ENCODE measurements around the gene KRTAP13-1. TPM values are rescaled to one million over a fixed set of nuclear protein-coding genes. Genes with fewer than 3 reads are reported as not detected.

Gene KRTAP13-1
- total RNA-seq = not detected

GRCh38 chr21:30395731-30396130 is at the start of gene KRTAP13-1:
Gene KRTAP13-1, plus strand, starts transcription at chr21:30396031. Its CDS starts 56 bp downstream, at chr21:30396087.
- H3K36me3 Mint-ChIP-seq = no peaks in the 10 kb centered on the region
- no peak for ATAC-seq
- DNase-seq (ENCODE audit: low spot score in 2 of 2) = no peak
- H3K27ac Mint-ChIP-seq = no peak within 1 kb of the TSS
- peaks cover 0 to 3% of the 10 kb centered on the region in 2 donors for H3K9me3 Mint-ChIP-seq

DNA sequence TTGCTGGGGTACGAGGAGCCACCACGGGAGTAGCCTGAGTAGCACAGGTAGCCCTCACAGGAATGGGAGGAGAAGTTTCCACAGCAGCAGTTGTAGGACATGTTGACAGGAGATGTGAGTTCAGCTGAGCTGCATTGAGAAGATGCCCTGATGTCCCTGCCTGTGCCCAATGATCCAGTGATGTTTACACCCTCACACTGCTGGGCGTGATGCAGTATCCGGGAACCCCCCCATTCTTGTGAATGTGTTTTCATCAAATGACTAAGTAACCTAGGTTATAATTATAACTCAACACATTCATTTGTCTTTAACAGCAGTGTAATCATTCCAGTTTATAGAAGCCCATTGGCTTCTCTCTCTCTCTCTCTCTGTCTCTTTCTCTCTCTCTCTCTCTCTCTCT is 47.3 kb upstream of the KRTAP13-1 start, which contains the start of gene KRTAP23-1:
KRTAP23-1 (minus strand) TSS at position 101 of the 400 bp plus-strand sequence; CDS start at position 101, 0 bp downstream.
- Mint-ChIP-seq H3K9me3 (no peaks in the 10 kb centered on the region), H3K36me3 (no peaks in the 10 kb centered on the region), H3K27ac (no peak within 1 kb of the TSS)
- DNase-seq (ENCODE audit: low spot score in 2 of 2) (no peak), ATAC-seq (no peak)

- ATAC-seq = no peak
Measured at GRCh38 chr21:30349572-30349971, 46.3 kb upstream of the KRTAP13-1 start.

DNA sequence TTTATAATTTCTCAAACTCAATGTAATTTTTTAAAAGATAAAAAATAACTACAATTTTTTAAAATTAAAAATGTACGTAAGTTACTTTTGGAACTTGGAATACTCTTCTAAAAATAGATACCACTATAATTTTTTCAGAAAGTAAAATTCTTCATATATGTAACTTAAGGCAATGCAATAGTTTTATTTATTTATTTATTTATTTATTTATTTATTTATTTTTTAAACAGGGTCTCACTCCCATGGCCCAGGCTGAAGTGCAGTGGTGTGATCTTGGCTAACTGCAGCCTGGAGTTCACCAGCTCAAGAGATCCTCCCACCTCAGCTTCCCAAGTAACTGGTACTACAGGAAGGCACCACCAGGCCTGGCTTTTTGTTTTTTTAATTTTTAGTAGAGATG is 44.3 kb upstream of the KRTAP13-1 start:
- no peak for ATAC-seq
- Mint-ChIP-seq H3K27ac (no peak overlapping the region), H3K36me3 (no peaks in the 10 kb centered on the region), H3K9me3 (no peaks in the 10 kb centered on the region)
- DNase-seq (ENCODE audit: low spot score in 2 of 2) = no peak

More at GRCh38 chr21:30349572-30349971, 46.3 kb upstream of the KRTAP13-1 start:
- Mint-ChIP-seq H3K27ac (no peak overlapping the region), H3K9me3 (no peaks in the 10 kb centered on the region), H3K36me3 (no peaks in the 10 kb centered on the region)
- no peak for DNase-seq (ENCODE audit: low spot score in 2 of 2)

DNA sequence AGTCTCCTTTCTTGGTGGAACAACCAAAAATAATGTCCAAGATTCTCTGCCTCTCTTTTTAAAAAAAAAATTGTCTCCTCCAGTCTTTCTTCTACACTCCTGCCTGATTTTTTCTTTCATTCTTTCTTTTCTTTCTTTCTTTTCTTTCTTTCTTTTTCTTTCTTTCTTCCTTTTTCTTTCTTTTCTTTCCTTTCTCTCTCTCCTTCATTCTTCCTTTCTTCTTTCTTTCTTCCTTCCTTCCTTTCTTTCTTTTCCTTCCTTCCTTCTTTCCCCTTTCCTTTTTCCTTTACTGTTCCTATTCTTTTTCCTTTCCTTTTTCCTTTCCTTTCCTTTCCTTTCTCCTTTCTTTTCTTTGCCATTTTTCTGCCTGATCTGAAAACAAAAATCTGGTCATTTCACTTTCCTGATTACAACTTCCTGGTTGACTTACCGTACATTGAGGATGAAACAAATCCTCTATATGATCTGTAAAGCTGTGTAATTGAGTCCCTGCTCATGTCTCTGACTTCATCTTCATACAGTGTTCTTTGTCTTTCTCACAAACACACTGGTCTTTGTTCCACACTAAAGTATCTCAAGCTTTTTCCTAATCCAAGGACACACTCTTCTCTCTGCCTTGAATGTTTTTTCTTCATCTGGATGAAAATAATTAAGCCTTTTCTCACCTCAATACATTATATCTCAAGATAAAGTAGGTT is 41.4 kb upstream of the KRTAP13-1 start:
- Mint-ChIP-seq H3K9me3 (no peaks in the 10 kb centered on the region), H3K27ac (no peak overlapping the region), H3K36me3 (no peaks in the 10 kb centered on the region)
- ATAC-seq = no peak
- DNase-seq (ENCODE audit: low spot score in 2 of 2) = no peak

DNA sequence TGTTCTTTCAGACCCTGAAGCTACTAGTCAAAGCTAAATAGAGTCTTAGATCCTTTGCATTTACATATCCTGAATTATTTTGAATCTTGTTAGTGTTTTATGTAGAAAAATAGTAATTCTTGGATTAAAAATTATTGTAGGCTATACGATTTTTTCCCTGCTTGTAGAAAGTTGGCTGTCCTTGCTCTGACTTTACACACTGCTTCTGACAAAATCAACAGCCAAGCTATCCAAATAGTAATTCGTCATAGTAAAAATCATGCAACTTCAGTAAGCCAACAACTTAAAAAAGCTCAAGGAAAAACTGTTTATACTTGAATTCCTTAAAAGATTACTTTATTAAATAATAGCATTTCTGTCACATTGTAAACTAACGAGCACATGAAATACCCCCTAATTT is 39.9 kb upstream of the KRTAP13-1 start:
- no peaks in the 10 kb centered on the region for H3K36me3 Mint-ChIP-seq
- ATAC-seq (no peak), DNase-seq (ENCODE audit: low spot score in 2 of 2) (no peak)
- H3K27ac Mint-ChIP-seq = no peak overlapping the region
- no peaks in the 10 kb centered on the region for H3K9me3 Mint-ChIP-seq

- H3K36me3 Mint-ChIP-seq = no peaks in the 10 kb centered on the region
- ATAC-seq (no peak), DNase-seq (ENCODE audit: low spot score in 2 of 2) (no peak)
- no peak within 1 kb of the TSS for H3K27ac Mint-ChIP-seq
- no peaks in the 10 kb centered on the region for H3K9me3 Mint-ChIP-seq
Measured at GRCh38 chr21:30372139-30372770, 23.6 kb upstream of the KRTAP13-1 start, which contains the start of gene KRTAP13-2. Gene KRTAP13-2, minus strand, starts transcription at chr21:30372271. Its CDS starts 58 bp downstream, at chr21:30372213.

GRCh38 chr21:30382201-30382600 is 13.6 kb upstream of the KRTAP13-1 start:
- Mint-ChIP-seq H3K27ac (no peak overlapping the region), H3K36me3 (no peaks in the 10 kb centered on the region), H3K9me3 (peaks cover 3 to 7% of the 10 kb centered on the region in 2 donors)
- DNase-seq (ENCODE audit: low spot score in 2 of 2) (no peak), ATAC-seq (no peak)

DNA sequence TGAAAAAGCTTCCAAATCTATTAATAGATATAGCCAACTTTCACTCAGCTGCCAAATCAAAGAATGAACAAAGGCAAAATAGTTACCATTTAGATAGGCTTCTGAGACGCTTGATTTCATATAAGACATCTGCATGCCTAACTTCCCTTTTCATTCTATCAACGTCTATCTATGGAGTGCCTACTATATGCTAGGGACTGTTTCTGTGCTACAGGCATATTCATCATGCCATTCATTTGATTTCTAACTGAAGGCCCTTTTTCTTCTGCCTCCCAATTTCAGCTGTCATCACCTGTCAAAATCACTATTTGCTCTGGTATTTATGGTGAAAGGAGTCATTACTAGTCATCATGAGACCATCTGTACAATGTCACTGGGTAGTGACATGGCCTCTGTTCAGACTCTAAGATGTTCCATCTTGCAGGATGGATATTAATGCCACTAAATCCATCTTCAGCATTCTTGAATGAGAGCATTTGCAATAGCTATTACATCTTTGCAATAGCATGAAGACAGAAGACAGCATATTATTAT is 4.3 kb upstream of the KRTAP13-1 start:
- Mint-ChIP-seq H3K9me3 (peaks cover 0 to 8% of the 10 kb centered on the region in 2 donors), H3K27ac (no peak overlapping the region), H3K36me3 (no peaks in the 10 kb centered on the region)
- no peak for ATAC-seq
- no peak for DNase-seq (ENCODE audit: low spot score in 2 of 2)

DNA sequence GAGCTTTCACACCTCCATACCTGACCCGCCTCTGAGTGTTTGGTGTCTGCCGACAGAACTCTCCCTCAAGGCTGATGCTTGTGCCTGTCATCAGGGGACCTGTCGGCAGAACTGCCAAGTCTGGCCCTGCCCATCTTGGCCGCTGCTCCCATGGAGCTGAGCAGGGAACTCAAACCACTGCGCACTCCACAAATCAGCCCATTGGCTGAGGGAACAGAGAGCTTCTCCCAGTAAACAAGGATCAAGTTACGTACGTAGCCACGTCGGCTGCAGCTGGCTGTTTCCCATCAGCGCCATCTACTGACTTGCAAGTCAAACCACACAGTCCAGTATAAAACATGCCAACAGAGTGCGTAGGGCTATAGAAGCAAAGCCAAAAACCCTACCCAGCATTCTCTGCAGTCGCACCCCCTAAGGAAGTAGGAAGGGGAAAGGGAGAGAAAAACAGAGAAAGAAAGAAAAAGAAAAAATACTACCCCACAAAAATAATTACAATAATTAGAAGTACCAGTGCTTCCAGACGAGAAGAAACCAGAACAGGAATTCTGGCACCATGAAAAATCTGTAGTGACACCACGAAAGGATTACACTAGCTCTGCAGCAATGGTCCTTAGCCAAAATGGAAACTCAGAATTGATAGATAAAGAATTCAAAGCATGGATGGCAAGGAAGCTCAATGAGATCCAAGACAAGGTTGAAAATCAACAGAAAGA is 13.1 kb downstream of the KRTAP13-1 start:
- H3K9me3 Mint-ChIP-seq = peaks cover 9 to 10% of the 10 kb centered on the region in 2 donors
- ATAC-seq (peak in 1 of 2 donors; percentile 65), DNase-seq (ENCODE audit: low spot score in 2 of 2) (peak in 1 of 2 donors; percentile 3)
- no peak overlapping the region for H3K27ac Mint-ChIP-seq
- peaks cover 0 to 14% of the 10 kb centered on the region in 2 donors for H3K36me3 Mint-ChIP-seq

- H3K36me3 Mint-ChIP-seq = peaks cover 0 to 3% of the 10 kb centered on the region in 2 donors
- no peak for ATAC-seq
- H3K27ac Mint-ChIP-seq = no peak overlapping the region
- DNase-seq (ENCODE audit: low spot score in 2 of 2) = no peak
- H3K9me3 Mint-ChIP-seq = peaks cover 0 to 4% of the 10 kb centered on the region in 2 donors
Measured at GRCh38 chr21:30415993-30416392, 20.2 kb downstream of the KRTAP13-1 start.

DNA sequence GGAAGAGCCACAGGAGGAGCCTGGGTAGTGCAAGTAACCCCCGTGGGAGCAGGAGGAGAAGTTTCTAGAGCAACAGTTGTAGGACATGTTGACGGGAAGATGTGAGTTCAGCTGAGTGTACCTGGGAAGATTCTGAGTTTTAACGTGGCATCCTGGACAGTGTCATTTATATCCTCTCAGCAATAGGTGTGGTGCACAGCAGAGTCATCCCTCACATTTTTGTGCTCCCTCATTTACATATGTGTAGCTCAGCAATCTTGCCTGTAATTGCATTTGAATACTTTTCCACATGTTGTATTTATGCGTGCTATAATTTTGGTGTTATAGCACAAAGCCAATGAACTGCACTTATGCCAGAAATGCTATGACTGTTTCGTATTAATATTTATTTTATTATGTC is 30.0 kb downstream of the KRTAP13-1 start, which contains the start of gene KRTAP13-3:
KRTAP13-3 (minus strand) TSS at position 101 of the 400 bp plus-strand sequence; CDS start at position 87, 14 bp downstream.
- no peak for ATAC-seq
- H3K9me3 Mint-ChIP-seq = no peaks in the 10 kb centered on the region
- H3K27ac Mint-ChIP-seq = no peak within 1 kb of the TSS
- H3K36me3 Mint-ChIP-seq = no peaks in the 10 kb centered on the region
- DNase-seq (ENCODE audit: low spot score in 2 of 2) = no peak

DNA sequence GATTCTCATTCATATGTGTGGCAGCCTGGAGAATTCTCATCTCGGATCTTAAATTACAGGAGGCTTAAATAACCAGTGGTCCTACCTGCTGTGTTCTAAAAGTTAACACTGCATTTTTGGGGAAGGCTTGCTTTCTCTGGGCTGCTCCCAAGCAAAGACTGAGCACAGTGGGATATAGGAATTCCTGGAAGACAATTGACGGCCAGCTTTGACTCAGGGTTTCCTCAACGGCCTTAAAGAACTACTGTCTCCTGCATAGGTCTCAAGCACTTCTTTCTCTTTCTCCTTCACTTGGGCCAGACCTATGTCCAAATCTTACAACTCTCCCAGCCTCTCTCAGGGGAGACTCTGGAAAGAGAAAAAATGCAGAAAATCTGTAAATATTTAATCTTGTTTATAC is 30.9 kb downstream of the KRTAP13-1 start:
- DNase-seq (ENCODE audit: low spot score in 2 of 2) (no peak), ATAC-seq (no peak)
- Mint-ChIP-seq H3K9me3 (no peaks in the 10 kb centered on the region), H3K27ac (no peak overlapping the region), H3K36me3 (no peaks in the 10 kb centered on the region)

DNA sequence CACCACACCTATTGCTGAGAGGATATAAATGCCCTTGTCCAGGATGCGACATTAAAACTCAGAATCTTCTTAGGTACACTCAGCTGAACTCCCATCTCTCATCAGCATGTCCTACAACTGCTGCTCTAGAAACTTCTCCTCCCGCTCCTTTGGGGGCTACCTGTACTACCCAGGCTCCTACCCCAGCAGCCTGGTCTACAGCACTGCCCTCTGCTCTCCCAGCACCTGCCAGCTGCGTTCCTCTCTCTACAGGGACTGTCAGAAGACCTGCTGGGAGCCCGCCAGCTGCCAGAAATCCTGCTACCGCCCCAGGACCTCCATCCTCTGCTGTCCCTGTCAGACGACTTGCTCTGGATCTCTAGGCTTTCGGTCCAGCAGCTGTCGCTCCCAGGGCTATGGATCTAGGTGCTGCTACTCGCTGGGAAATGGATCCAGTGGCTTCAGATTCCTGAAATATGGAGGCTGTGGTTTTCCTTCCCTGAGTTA is 34.4 kb downstream of the KRTAP13-1 start, which contains the start of gene KRTAP13-4:
KRTAP13-4 (plus strand) TSS at position 51 of the 486 bp plus-strand sequence; CDS start at position 107, 56 bp downstream.
- no peaks in the 10 kb centered on the region for H3K9me3 Mint-ChIP-seq
- DNase-seq (ENCODE audit: low spot score in 2 of 2) (no peak), ATAC-seq (no peak)
- no peaks in the 10 kb centered on the region for H3K36me3 Mint-ChIP-seq
- no peak within 1 kb of the TSS for H3K27ac Mint-ChIP-seq

DNA sequence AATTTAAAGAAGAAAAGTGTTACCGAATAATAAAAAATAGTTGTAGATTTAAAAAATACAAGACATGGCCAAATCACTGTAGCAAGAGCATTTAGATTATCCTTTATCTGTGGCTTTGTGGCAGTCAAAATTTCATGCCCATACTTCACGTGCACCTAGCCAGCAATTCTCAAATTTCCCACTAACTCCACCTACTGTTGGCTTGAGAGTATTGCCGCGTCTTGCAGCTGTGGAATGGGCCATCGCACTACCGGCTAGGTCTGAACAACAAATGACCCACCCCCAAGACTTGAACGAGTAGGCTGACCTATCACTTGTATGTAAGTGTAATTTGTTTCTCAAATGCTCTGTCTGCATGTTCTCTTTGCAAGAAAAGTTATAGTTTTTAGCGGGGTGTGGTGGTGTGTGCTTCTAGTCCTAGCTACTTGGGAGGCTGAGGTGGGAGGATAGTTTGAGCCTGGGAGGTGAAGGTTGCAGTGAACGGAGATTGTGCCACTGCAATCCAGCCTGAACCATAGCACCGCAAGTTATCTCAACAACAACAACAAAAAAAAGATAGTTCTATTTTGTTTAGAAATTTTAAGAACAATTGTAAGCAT is 38.3 kb downstream of the KRTAP13-1 start:
- Mint-ChIP-seq H3K27ac (no peak overlapping the region), H3K9me3 (no peaks in the 10 kb centered on the region), H3K36me3 (no peaks in the 10 kb centered on the region)
- ATAC-seq = peak in 1 of 2 donors; percentile 61
- peak in 1 of 2 donors; percentile 17 for DNase-seq (ENCODE audit: low spot score in 2 of 2)

DNA sequence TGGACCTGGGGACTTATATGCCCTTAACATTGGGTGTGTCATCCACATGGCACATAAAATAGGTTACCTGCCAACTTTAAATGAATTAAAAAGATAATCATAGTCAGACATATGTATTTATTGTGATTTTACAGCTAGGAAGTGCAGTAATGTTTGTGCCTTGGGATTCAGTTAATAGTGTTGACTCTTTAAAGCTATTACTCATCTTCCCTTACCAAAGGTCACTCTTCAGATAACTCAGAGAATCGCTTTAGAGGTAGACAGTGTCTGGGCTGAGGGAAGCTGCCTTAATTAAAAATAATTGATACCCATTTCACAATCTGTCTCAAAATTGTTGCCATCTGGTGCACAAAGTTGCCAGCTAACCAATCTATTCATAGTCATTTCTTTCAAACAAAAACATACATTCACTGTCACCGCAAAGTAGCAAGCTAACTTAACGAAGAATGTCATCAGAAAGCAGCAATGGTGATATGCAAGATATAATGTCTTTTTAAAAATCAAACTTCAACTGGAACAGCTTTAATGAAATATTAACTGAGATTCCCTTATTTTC is 41.3 kb downstream of the KRTAP13-1 start:
- no peak for ATAC-seq
- no peaks in the 10 kb centered on the region for H3K36me3 Mint-ChIP-seq

More for the DNA sequence above, 41.3 kb downstream of the KRTAP13-1 start:
- H3K27ac Mint-ChIP-seq = no peak overlapping the region
- no peak for DNase-seq (ENCODE audit: low spot score in 2 of 2)
- H3K9me3 Mint-ChIP-seq = no peaks in the 10 kb centered on the region

All from activated naive CD4-positive, alpha-beta T cell treated with anti-CD3 and anti-CD28 coated beads, Interleukin-2, amount 50 U/mL, for 72 hours (primary cell).